Daoy (cell line): ENCODE results near the gene FBXO30. TPM values are rescaled to one million over a fixed set of nuclear protein-coding genes. Genes with fewer than 3 reads are reported as not detected.

ENCODE experiments used
- DNase-seq: peaks from one replicate; pipeline ENCODE4 v3.0.0-alpha.2; 2015; ENCODE audit warnings: low read depth
- total RNA-seq: library from RNA; depleted of rRNA; stranded (reverse); fragments of >200 nt; shearing (Covaris generic); gene quantifications from 2 replicates; pipeline ENCODE4 v1.2.3, GENCODE V29; 2014; rRNA removed

FBXO30 gene
- total RNA-seq, 1 experiment from 2014 or later, result 7.3 TPM

DNA sequence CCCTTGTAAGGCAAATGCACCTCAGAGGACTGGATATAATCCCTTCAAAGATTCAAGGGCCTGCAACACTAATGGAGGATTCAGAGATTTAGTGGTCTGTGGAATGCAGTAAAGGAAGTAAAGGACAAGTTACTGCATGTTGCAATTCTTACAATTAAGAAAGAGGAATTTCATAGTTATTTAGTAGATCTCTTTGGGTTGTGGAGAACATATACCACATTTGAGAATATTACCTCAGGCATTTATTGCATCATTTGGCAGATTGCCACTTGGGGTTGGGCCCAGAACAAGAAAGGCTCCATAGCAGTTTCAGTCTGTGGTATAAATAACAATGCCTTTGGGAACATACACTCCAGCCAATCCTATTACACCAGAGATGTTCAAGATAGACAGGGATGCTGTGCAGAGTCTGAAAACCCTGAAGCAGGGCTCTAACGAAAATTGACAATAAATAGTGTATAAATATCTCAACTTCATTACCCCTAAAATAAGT lies 58.4 kb downstream of the FBXO30 start:
- DNase-seq, result peak; percentile 61

DNA sequence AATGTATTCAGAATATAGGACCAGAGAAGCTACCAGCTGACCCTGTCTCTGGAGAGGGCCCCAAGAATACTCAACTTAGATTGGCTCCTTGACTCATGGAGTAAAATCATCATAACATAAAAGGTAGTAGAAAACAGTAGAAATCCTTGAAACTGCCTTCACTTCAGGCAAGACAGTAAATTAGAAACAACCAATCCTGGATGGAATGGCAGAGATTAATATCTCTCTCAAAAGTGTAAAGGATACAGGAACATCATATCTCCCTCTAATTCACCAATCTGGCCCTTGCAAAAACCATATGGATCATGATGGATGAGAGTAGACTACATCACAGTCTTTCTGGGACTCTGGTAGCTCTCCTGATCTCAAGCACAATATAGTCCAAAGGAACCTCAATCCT lies 58.9 kb downstream of the FBXO30 start:
- no peak for DNase-seq

DNA sequence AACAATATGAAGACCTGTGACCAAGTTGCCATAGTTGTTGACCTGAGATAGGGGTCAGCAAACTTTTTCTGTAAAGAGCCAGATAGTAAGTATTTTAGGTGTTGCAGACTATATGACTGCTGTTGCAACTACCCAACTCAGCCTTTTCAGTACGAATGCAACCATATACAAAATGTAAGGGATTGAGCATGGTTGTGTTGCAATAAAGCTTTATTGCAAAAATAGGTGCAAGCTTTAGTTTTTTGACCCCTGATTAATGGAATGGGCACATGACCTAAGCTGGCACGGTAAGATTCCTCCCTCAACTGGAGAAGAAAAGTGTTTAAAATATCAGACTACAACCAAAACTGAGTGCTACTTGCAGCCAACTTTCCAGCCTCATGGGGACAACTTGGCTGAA lies 62.0 kb downstream of the FBXO30 start:
- no peak for DNase-seq

DNA sequence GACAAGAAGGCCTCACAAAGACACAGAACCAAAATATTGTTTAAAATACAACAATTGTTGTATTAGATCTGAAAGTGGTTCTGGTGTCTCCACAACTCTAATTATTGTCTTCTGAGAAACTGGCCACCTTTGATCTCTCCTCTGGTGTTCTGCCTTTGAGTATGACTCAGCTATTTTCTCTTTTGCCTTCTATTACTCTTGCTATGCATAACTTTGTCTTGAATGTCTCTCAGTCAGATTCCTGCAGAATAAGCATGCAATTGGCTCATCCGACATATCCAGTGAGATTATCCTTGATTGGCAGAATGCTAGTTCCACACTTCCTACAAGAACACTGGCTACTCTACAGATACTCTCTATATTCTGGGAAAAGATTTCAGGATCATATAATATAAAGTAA lies 65.0 kb downstream of the FBXO30 start:
- peak; percentile 31 for DNase-seq

DNA sequence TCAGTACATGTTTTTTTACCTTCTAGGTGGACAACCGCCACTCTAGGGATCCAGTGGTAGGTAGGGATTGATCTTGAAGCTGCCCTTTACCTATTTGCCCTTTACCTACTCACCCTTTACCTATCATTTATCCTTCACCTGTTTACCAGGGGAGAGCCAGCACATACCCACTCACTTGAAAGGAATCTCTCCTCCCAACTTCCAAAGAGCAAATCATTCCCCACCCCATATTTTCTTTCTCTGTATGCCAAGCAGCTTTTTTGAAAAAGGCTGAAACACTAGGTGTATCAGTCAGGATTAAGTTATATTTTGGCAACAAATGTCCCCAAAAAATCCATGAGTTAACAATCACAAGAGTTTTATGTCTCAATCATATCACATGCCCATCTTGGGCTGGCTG lies 68.7 kb downstream of the FBXO30 start:
- no peak for DNase-seq

DNA sequence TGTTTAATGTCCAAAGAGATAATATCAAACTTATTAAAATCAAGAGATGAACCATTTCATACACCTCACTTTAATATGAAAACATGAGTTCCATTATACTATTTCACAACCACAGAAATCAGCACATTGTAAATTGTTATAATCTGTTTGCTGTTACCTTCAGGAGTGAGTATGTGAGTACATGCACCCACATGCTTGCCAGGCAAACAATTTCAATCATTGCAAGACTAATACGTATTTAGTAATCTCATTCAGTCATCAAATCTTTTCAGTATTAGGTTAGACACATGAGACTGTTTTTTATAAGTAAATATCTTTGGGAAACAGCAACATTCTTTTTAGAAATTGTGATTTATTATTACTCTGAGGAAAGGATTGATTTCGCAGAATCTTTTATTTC lies 70.0 kb downstream of the FBXO30 start:
- no peak for DNase-seq

Other genes starting within 250 kb of the FBXO30 start
- gene EPM2A, start 79.3 kb downstream of the FBXO30 start, total RNA-seq, result 10.7 and 16.8 TPM in 2 replicates
- gene SHPRH, start 149.6 kb upstream of the FBXO30 start, total RNA-seq, result 10.7 and 14.8 TPM in 2 replicates
- gene GRM1, start 214.3 kb upstream of the FBXO30 start, total RNA-seq, result not detected in 2 replicates